ENCODE measurements around the gene ACOT7.

The ACOT7 gene

GRCh38 chr1:6322161-6322560 lies 71.4 kb downstream of the ACOT7 start:
- TF ChIP-seq, protein P1, sequence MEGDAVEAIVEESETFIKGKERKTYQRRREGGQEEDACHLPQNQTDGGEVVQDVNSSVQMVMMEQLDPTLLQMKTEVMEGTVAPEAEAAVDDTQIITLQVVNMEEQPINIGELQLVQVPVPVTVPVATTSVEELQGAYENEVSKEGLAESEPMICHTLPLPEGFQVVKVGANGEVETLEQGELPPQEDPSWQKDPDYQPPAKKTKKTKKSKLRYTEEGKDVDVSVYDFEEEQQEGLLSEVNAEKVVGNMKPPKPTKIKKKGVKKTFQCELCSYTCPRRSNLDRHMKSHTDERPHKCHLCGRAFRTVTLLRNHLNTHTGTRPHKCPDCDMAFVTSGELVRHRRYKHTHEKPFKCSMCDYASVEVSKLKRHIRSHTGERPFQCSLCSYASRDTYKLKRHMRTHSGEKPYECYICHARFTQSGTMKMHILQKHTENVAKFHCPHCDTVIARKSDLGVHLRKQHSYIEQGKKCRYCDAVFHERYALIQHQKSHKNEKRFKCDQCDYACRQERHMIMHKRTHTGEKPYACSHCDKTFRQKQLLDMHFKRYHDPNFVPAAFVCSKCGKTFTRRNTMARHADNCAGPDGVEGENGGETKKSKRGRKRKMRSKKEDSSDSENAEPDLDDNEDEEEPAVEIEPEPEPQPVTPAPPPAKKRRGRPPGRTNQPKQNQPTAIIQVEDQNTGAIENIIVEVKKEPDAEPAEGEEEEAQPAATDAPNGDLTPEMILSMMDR (IDR thresholded peaks at IDR 0.05; ENCODE audit: low read depth, low read length) = no peak
- DNase-seq (ENCODE audit: extremely low read depth, low read depth) = no peak

GRCh38 chr1:6321205-6321604 lies 72.4 kb downstream of the ACOT7 start:
- DNase-seq (ENCODE audit: extremely low read depth, low read depth) = no peak
- TF ChIP-seq, protein P1 (IDR thresholded peaks at IDR 0.05; ENCODE audit: low read depth, low read length) = no peak

- TF ChIP-seq, protein P1 (IDR thresholded peaks at IDR 0.05; ENCODE audit: low read depth, low read length) = no peak
- no peak for DNase-seq (ENCODE audit: extremely low read depth, low read depth)
Measured at GRCh38 chr1:6317098-6317760, 76.3 kb downstream of the ACOT7 start.

GRCh38 chr1:6316240-6317097 lies 77.1 kb downstream of the ACOT7 start:
- DNase-seq (ENCODE audit: extremely low read depth, low read depth) = no peak
- TF ChIP-seq, protein P1 (IDR thresholded peaks at IDR 0.05; ENCODE audit: low read depth, low read length) = no peak

DNA sequence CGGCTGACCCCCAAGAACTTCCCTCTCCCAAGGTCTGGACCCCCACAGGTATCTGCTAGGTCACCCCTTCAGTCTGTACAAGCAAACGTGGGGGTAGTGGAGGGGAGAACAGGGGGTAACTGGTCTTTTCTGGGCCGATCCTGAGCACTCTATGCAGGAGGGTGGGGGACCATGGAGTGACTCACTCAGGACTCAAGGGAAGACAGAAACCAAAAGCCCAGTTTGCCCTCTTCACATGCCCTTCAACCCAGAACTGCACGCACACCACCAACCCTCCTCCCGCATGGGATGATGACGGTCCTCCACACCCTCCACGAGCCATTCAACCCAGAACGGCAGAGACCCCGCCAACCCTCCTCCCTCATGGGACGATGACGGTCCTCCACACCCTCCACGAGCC lies 79.1 kb downstream of the ACOT7 start:
- TF ChIP-seq, protein P1 (IDR thresholded peaks at IDR 0.05; ENCODE audit: low read depth, low read length) = no peak
- DNase-seq (ENCODE audit: extremely low read depth, low read depth) = no peak

DNA sequence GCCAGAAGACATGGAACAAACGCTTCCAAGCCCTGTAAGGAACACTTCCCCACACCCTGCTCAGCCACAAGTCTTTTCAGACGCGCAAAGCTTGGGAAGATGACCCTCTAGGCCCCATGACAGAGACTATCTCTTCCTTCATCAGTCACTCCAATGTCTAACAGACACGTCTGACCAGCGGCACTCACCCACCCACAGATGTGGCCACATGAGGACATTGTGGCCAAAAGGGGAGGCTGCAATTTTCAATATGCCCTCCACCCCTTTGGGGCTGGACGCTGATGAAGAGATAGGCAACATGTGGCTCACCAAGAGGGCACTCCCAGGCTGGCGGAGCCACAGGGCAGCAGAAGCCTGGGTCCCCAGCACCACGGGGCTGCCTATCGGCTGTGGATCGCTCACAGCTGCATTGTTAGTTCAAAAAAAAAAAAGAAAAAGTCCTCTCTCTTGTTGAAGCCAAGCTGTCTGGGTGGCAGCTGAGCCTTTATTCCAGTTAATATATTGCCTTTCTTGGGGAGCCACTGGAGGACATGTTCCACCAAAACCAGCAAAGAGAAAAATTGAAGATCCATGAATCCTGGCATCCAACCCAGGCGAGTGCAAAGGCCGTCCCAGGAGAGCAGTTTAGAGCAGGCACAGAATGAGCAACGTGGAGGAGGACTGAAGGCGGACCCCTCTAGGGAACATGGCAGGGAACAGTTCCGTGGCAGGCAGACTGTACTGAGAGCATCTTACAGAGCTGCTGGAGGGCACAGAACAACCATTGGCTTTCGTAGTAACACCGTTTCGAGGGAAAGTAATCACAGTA lies 80.0 kb downstream of the ACOT7 start:
- TF ChIP-seq, protein P1 (IDR thresholded peaks at IDR 0.05; ENCODE audit: low read depth, low read length) = no peak
- no peak for DNase-seq (ENCODE audit: extremely low read depth, low read depth)
